Body of pancreas (tissue), 4 donors: ENCODE results near the gene TOP2B.

Experiments
- POLR2A ChIP-seq, 3 donors: fragments of 450-650 bp; IDR thresholded peaks; one replicate each; pipeline ENCODE4 v1.6.1; 2016; ENCODE audit warnings: antibody characterized with exemption in 3 of 3, mild to moderate bottlenecking in 2 of 3
- TF ChIP-seq, protein P1 (sequence below), 7 experiments: fragments of 450-650 bp in 4 of 7; fragments of 200-600 bp in 3 of 7; sonication (generic) in 3 of 7; IDR thresholded peaks; one replicate each; pipeline ENCODE4 v1.5.1; 2016 to 2019; ENCODE audit warnings: antibody characterized with exemption in 7 of 7

DNA sequence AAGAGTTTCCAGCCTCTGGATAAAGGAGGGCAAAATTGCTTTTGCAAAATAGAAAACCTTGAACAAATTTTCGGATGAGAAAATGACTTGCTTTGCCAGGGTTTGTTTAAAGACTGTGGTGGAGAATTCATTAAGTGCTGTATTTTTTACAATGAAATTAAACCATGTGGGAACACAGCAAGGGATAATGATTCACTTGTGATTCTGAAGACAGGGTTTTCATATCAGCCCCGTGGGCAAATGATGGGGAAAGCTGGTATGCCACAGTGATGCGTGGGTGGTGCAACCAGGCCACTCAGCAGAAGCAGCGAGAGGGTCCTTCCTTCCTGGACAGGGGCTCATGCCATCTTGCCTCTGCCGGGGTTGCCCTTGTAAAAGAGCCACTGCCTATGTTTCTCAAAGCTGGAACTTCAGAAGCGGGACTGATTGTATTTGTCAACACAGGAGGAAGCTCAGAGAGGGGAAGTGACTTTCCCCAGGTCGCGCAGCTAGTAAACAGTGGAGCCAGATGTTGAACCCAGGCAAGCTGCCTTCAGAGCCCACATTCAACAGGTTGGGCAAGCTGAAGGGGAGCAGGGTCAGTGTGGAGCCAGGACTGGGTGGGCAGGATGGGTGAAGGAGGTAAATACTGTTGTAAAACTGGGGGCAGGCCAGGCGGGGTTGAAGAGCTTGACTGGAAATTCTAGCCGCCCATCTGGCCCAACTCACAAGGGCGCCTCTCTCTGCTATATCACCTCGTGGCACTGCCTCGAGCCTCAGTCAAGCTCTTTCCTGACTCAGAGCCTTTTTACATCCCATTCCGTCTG, 79.1 kb downstream of the TOP2B start:
- TF ChIP-seq POLR2A (IDR thresholded peaks at IDR 0.05) = no peak
- TF ChIP-seq, protein P1, sequence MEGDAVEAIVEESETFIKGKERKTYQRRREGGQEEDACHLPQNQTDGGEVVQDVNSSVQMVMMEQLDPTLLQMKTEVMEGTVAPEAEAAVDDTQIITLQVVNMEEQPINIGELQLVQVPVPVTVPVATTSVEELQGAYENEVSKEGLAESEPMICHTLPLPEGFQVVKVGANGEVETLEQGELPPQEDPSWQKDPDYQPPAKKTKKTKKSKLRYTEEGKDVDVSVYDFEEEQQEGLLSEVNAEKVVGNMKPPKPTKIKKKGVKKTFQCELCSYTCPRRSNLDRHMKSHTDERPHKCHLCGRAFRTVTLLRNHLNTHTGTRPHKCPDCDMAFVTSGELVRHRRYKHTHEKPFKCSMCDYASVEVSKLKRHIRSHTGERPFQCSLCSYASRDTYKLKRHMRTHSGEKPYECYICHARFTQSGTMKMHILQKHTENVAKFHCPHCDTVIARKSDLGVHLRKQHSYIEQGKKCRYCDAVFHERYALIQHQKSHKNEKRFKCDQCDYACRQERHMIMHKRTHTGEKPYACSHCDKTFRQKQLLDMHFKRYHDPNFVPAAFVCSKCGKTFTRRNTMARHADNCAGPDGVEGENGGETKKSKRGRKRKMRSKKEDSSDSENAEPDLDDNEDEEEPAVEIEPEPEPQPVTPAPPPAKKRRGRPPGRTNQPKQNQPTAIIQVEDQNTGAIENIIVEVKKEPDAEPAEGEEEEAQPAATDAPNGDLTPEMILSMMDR (IDR thresholded peaks at IDR 0.05) = no peak
